GM12874 (cell line): ENCODE measurements around the gene CALB2.

Experiments
- CTCF ChIP-seq: IDR thresholded peaks from 2 replicates; pipeline ENCODE4 v1.5.1; 2011; ENCODE audit warnings: low read depth, mild to moderate bottlenecking, control low read depth, low read length, moderate library complexity; ENCODE audit not compliant: insufficient read depth

The CALB2 gene

GRCh38 chr16:71365021-71365420 is 6.5 kb downstream of the CALB2 start:
- no peak for TF ChIP-seq CTCF

GRCh38 chr16:71367241-71367976 is 8.9 kb downstream of the CALB2 start:
- TF ChIP-seq CTCF: peak; percentile 86

- no peak for TF ChIP-seq CTCF
Observed at GRCh38 chr16:71368958-71369357, 10.4 kb downstream of the CALB2 start.

- no peak for TF ChIP-seq CTCF
Observed at GRCh38 chr16:71369494-71369893, 11.0 kb downstream of the CALB2 start.

- no peak for TF ChIP-seq CTCF
Observed at GRCh38 chr16:71371237-71371636, 12.7 kb downstream of the CALB2 start.

GRCh38 chr16:71373073-71373472 is 14.6 kb downstream of the CALB2 start:
- no peak for TF ChIP-seq CTCF

- no peak for TF ChIP-seq CTCF
Observed at GRCh38 chr16:71376465-71377157, 18.1 kb downstream of the CALB2 start.
